GM06990 (cell line): ENCODE results near the gene HDHD3.

Experiments used
- DNase-seq: peaks from one replicate; pipeline ENCODE4 v3.0.0-alpha.2; 2011; ENCODE audit not compliant: insufficient read length; ENCODE audit errors: extremely low read depth
- H3K27me3 ChIP-seq: replicated peaks from 2 replicates; pipeline ENCODE4 v1.6.0; 2011; ENCODE audit warnings: low read length; ENCODE audit not compliant: control insufficient read depth, insufficient read depth
- H3K36me3 ChIP-seq: 2 replicates; pipeline ENCODE4 v1.5.1; 2011; ENCODE audit warnings: low read length; ENCODE audit not compliant: control insufficient read depth, insufficient read depth
- H3K4me3 ChIP-seq: replicated peaks from 2 replicates; pipeline ENCODE4 v1.5.1; 2011; ENCODE audit warnings: low read depth, mild to moderate bottlenecking, control low read depth, low read length
- CTCF ChIP-seq: IDR thresholded peaks from 2 replicates; pipeline ENCODE4 v1.5.1; 2011; ENCODE audit warnings: low read length, control low read depth, mild to moderate bottlenecking, inconsistent platforms; ENCODE audit not compliant: insufficient read depth, poor library complexity, severe bottlenecking

HDHD3 gene

GRCh38 chr9:113393281-113393680, 16.5 kb upstream of the HDHD3 start:
- Histone ChIP-seq H3K4me3 (no peak overlapping the region), H3K36me3 (peaks cover 12% of the 10 kb centered on the region), H3K27me3 (no peaks in the 10 kb centered on the region)
- no peak for DNase-seq
- TF ChIP-seq CTCF, result no peak

- Histone ChIP-seq H3K27me3 (no peaks in the 10 kb centered on the region), H3K4me3 (no peak overlapping the region), H3K36me3 (peaks cover 12% of the 10 kb centered on the region)
- no peak for DNase-seq
- TF ChIP-seq CTCF, result no peak
These were observed 15.1 kb upstream of the HDHD3 start for GRCh38 chr9:113391917-113392316.

GRCh38 chr9:113390192-113390960, 13.6 kb upstream of the HDHD3 start:
- no peak for DNase-seq
- Histone ChIP-seq H3K36me3 (peaks cover 12% of the 10 kb centered on the region), H3K27me3 (no peaks in the 10 kb centered on the region), H3K4me3 (no peak overlapping the region)
- no peak for TF ChIP-seq CTCF

- no peak overlapping the region for H3K4me3 ChIP-seq
- TF ChIP-seq CTCF, result no peak
- no peak for DNase-seq
- H3K36me3 ChIP-seq, result peaks cover 12% of the 10 kb centered on the region
- no peaks in the 10 kb centered on the region for H3K27me3 ChIP-seq
These were observed 12.7 kb upstream of the HDHD3 start for GRCh38 chr9:113389451-113389850.

GRCh38 chr9:113388833-113389232, 12.0 kb upstream of the HDHD3 start:
- TF ChIP-seq CTCF, result no peak
- Histone ChIP-seq H3K36me3 (peaks cover 12% of the 10 kb centered on the region), H3K4me3 (no peak overlapping the region), H3K27me3 (no peaks in the 10 kb centered on the region)
- no peak for DNase-seq
